Smooth muscle cell (in vitro differentiated cells): ENCODE results near the gene AGPAT3. TPM values are rescaled to one million over a fixed set of nuclear protein-coding genes. Genes with fewer than 3 reads are reported as not detected.

Source experiments
- DNase-seq: peaks from one replicate; lab custom pipeline; 2025; ENCODE audit not compliant: unreplicated experiment; lab: John Stamatoyannopoulos, UW
- H2AFZ ChIP-seq: fragments of 200-600 bp; sonication (generic); 2 replicates; pipeline ENCODE4 v1.6.0; 2016; ENCODE audit warnings: antibody characterized with exemption, low read depth, mild to moderate bottlenecking
- H3F3A ChIP-seq: fragments of 200-600 bp; sonication (generic); 2 replicates; pipeline ENCODE4 v1.6.0; 2017; ENCODE audit warnings: antibody characterized with exemption, low read depth
- H3K27ac ChIP-seq: fragments of 200-600 bp; sonication (generic); 2 replicates; pipeline ENCODE4 v1.5.1; 2016; ENCODE audit warnings: low read depth, mild to moderate bottlenecking
- H3K27me3 ChIP-seq: fragments of 200-600 bp; sonication (generic); 2 replicates; pipeline ENCODE4 v1.6.1; 2016; ENCODE audit warnings: low read depth, mild to moderate bottlenecking
- H3K36me3 ChIP-seq: fragments of 200-600 bp; sonication (generic); 2 replicates; pipeline ENCODE4 v1.5.1; 2016; ENCODE audit warnings: low read depth
- H3K4me1 ChIP-seq: fragments of 200-600 bp; sonication (generic); 2 replicates; pipeline ENCODE4 v1.5.1; 2016; ENCODE audit warnings: low read depth
- H3K4me2 ChIP-seq: fragments of 200-600 bp; sonication (generic); 2 replicates; pipeline ENCODE4 v1.6.0; 2016; ENCODE audit warnings: mild to moderate bottlenecking
- H3K4me3 ChIP-seq: fragments of 200-600 bp; sonication (generic); 2 replicates; pipeline ENCODE4 v1.5.1; 2016; ENCODE audit warnings: mild to moderate bottlenecking
- H3K79me2 ChIP-seq: fragments of 200-600 bp; sonication (generic); 2 replicates; pipeline ENCODE4 v1.6.0; 2016; ENCODE audit warnings: low read depth, mild to moderate bottlenecking
- H3K9ac ChIP-seq: fragments of 200-600 bp; sonication (generic); 2 replicates; pipeline ENCODE4 v1.6.0; 2016; ENCODE audit warnings: low read depth
- H3K9me3 ChIP-seq: fragments of 200-600 bp; sonication (generic); replicated peaks from 2 replicates; pipeline ENCODE4 v1.5.1; 2016; ENCODE audit warnings: low read depth
- H4K20me1 ChIP-seq: fragments of 200-600 bp; sonication (generic); 2 replicates; pipeline ENCODE4 v1.6.0; 2016; ENCODE audit warnings: low read depth
- WGBS: methylation state at CpG from one replicate; pipeline ENCODE4 v1.1.7; 2016; ENCODE audit warnings: low lambda C conversion rate; 5-methylcytosine and 5-hydroxymethylcytosine counted together
- polyA plus RNA-seq: library from polyadenylated mRNA; unstranded; fragments of >200 nt; fragmentation: Nextera tagmentation; extraction: Ambion mirVana; gene quantifications from 2 replicates; pipeline ENCODE4 v1.2.1, GENCODE V29; 2016
- total RNA-seq: library from RNA; depleted of rRNA; stranded (reverse); fragments of >200 nt; gene quantifications from 2 replicates; pipeline ENCODE4 v1.2.3, GENCODE V29; 2014
- TF ChIP-seq, protein P1 (sequence below): fragments of 200-600 bp; sonication (generic); IDR thresholded peaks from 2 replicates; pipeline ENCODE4 v1.5.1; 2017; ENCODE audit warnings: borderline replicate concordance, mild to moderate bottlenecking, antibody characterized with exemption; ENCODE audit not compliant: insufficient read depth, poor library complexity, severe bottlenecking

AGPAT3 gene
- total and polyA plus RNA-seq, 2 experiments from 2014 or later: 10.9 to 17.2 TPM

DNA sequence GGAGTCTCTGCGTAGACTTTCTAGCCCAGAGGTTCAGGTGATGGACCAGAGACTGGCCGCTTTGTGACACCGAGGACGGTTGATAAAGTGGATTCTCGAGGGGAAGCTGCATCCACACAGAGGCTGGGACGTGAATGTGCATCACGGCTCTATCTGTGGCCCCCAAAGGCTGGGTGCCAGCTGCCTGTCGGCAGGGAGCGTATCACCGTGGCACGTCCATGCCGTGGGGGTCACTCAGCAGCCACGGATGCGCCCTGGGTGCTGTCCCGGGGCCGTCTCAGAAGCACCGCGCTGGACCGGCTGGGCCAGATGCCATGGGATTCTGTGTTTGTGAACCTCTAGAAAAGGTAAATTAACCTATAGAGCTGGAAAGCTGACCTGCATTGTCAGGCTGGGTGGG is 89.9 kb downstream of the AGPAT3 start:
- Histone ChIP-seq H3K9me3 (no peaks in the 10 kb centered on the region), H3K79me2 (no peaks in the 10 kb centered on the region), H3K36me3 (no peaks in the 10 kb centered on the region), H3F3A (no peaks in the 10 kb centered on the region), H3K27me3 (no peaks in the 10 kb centered on the region), H3K4me2 (no peak overlapping the region), H3K4me1 (no peaks in the 10 kb centered on the region), H3K9ac (no peak overlapping the region), H4K20me1 (peaks cover 57% of the 10 kb centered on the region), H3K27ac (no peak overlapping the region), H3K4me3 (no peak overlapping the region), H2AFZ (no peak overlapping the region)
- WGBS: 96% methylated on average over 19 of the region's 19 CpGs
- no peak for DNase-seq
- TF ChIP-seq, protein P1, sequence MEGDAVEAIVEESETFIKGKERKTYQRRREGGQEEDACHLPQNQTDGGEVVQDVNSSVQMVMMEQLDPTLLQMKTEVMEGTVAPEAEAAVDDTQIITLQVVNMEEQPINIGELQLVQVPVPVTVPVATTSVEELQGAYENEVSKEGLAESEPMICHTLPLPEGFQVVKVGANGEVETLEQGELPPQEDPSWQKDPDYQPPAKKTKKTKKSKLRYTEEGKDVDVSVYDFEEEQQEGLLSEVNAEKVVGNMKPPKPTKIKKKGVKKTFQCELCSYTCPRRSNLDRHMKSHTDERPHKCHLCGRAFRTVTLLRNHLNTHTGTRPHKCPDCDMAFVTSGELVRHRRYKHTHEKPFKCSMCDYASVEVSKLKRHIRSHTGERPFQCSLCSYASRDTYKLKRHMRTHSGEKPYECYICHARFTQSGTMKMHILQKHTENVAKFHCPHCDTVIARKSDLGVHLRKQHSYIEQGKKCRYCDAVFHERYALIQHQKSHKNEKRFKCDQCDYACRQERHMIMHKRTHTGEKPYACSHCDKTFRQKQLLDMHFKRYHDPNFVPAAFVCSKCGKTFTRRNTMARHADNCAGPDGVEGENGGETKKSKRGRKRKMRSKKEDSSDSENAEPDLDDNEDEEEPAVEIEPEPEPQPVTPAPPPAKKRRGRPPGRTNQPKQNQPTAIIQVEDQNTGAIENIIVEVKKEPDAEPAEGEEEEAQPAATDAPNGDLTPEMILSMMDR: no peak

- no peak overlapping the region for H3K4me2 ChIP-seq
- no peaks in the 10 kb centered on the region for H3K36me3 ChIP-seq
- no peaks in the 10 kb centered on the region for H3K27me3 ChIP-seq
- 89% methylated on average over 9 of the region's 11 CpGs for WGBS
- H3K4me3 ChIP-seq: no peak overlapping the region
- H4K20me1 ChIP-seq: peaks cover 57% of the 10 kb centered on the region
- no peak overlapping the region for H3K27ac ChIP-seq
- H3F3A ChIP-seq: no peaks in the 10 kb centered on the region
- H3K9ac ChIP-seq: no peak overlapping the region
- H3K9me3 ChIP-seq: no peaks in the 10 kb centered on the region
- H3K79me2 ChIP-seq: no peaks in the 10 kb centered on the region
- no peaks in the 10 kb centered on the region for H3K4me1 ChIP-seq
- TF ChIP-seq, protein P1: no peak
- H2AFZ ChIP-seq: no peak overlapping the region
- no peak for DNase-seq
Observed at GRCh38 chr21:43956019-43956669, 91.1 kb downstream of the AGPAT3 start.

DNA sequence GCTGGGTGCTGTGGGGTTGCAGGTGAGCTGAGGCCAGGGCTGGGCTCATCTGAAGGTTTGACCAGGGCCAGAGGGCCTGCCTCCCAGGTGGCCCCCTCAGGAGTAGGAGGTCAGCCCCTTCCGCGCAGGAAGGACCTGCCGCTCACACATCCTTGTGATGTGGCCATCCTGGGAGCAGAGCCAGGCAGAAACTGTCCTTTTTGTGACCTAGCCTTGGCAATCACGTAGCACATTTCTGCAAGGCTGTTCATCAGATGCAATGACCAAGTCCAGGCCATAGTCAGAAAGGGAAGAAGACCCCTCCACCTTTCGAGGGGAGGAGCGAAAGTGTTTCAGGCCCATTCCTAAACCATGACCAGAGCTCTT is 91.6 kb downstream of the AGPAT3 start:
- TF ChIP-seq, protein P1: no peak
- Histone ChIP-seq H3K27me3 (no peaks in the 10 kb centered on the region), H3F3A (no peaks in the 10 kb centered on the region), H3K4me1 (no peaks in the 10 kb centered on the region), H3K36me3 (no peaks in the 10 kb centered on the region), H2AFZ (no peak overlapping the region), H4K20me1 (peaks cover 52% of the 10 kb centered on the region), H3K27ac (no peak overlapping the region), H3K9me3 (no peaks in the 10 kb centered on the region), H3K79me2 (no peaks in the 10 kb centered on the region), H3K4me2 (no peak overlapping the region), H3K4me3 (no peak overlapping the region), H3K9ac (no peak overlapping the region)
- no peak for DNase-seq
- WGBS: 96% methylated on average over 6 of the region's 6 CpGs

- Histone ChIP-seq H3K27ac (no peak overlapping the region), H3K9me3 (no peaks in the 10 kb centered on the region), H3K4me3 (no peak overlapping the region), H3K9ac (no peak overlapping the region), H3F3A (no peaks in the 10 kb centered on the region), H3K27me3 (no peaks in the 10 kb centered on the region), H4K20me1 (peaks cover 47% of the 10 kb centered on the region), H2AFZ (no peak overlapping the region), H3K4me1 (no peaks in the 10 kb centered on the region), H3K79me2 (no peaks in the 10 kb centered on the region), H3K36me3 (no peaks in the 10 kb centered on the region), H3K4me2 (no peak overlapping the region)
- WGBS: 93% methylated on average over 17 of the region's 17 CpGs
- TF ChIP-seq, protein P1: no peak
- no peak for DNase-seq
Observed at GRCh38 chr21:43957128-43957571, 92.1 kb downstream of the AGPAT3 start.
